ELF-1 (cell line): ENCODE results near the gene GUCA2B.

Source experiments
- DNase-seq: peaks from one replicate; pipeline ENCODE4 v3.0.0-alpha.2; 2016; ENCODE audit warnings: low read depth, low spot score

The GUCA2B gene

DNA sequence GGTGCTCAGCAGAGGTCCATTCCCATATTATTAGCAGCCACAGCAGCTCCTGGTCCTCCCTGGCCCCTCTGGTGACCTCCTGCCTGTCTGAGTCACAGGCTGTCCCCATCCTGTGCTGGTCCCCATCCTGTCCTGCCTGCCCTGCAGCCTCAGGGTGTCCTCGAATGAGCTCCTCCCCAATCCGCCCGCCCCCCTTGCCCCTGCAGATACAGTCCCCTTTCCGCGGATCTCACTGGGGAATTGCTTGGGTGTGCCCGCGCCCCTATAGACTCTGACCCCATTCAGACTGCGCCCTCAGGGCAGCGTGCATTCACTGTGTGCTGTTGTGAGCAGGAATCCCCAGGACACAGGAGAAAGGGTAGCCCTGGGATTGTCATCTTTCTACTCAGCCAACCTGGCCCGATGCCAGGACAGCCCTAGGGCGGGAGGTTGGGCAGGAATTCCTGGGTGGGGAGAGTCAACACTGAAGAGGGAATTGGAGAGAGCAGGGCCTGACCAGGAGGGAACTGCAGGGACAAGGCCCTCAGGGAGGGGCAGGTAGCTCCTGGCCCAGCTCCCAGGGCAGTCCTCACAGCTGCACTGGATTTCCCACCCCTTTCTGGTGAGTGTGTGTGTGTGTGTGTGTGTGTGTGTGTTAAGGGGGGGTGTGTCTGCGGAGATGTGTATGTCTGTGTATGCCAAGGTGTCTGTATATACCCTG, 12.5 kb downstream of the GUCA2B start:
- peak; percentile 91 for DNase-seq

DNA sequence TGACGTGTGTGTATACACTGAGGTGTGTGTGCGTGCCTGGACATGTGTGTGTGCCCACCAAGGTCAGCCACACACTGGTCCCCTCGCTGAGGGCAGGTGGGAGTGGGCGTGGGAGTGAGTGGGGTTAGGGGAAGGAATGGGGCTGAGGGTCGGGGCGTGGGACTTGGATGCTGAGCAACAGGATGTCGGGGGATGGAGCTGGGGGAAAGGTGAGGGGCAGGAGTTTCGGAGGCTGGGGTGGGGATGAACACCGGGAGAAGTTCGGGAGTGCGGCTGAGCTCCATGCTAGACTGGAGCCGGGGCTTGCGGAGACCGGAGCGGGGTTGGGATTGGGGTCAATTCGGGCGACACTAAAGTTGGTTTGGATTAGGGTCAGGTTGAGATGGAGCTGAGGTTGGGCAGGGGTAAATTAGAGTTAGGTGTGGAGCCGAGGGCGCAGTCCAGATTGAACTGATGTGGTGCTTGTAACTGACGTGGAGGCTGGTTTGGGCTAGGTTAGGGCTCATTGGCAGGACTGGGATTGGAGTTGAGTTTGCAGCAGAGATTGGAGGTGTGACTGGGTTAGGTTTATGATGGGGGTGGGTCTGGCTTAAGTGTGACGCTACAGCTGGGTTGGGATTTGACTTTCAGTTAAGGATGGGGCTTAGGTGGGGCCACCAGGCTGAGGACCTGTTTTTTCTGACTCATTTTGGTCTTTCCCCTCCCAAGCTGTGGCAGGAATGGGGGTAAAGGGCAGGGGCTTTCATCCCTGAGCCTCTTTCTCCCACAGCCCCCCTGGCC, 14.6 kb downstream of the GUCA2B start:
- DNase-seq: no peak

DNA sequence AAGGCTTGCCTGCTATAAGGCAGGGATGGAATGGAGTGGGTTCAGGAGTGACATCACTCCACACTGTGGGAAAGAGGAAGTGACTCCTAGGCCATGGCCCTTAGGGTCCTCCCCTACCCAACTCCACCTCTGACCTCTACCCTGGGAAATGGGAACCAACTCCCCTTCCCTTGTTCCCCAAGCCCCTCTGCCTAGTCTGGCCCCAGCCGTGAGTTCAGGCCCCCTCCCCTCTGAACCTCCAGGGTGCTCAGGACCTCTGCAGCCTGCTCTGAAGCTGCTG, 15.1 kb downstream of the GUCA2B start:
- no peak for DNase-seq

DNA sequence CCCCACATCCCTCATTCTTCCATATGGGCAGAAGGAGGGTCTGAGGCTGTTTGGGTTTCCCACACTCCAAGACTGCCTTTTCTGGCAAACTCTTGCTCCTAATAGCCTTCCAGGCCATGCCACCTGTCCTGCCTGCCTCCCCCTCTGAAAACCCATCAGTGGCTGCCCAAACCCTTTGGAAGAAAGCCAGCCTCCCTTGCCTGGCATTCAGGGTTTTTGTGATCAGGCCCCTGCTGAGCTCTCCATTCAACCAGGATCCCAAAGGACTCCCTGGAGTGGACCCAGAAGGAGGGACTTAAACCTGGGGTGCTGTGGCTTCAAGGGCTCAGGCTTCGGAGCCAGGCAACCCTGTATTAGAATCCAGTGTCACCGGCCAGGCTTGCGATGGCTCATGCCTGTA, 15.6 kb downstream of the GUCA2B start:
- DNase-seq: no peak

DNA sequence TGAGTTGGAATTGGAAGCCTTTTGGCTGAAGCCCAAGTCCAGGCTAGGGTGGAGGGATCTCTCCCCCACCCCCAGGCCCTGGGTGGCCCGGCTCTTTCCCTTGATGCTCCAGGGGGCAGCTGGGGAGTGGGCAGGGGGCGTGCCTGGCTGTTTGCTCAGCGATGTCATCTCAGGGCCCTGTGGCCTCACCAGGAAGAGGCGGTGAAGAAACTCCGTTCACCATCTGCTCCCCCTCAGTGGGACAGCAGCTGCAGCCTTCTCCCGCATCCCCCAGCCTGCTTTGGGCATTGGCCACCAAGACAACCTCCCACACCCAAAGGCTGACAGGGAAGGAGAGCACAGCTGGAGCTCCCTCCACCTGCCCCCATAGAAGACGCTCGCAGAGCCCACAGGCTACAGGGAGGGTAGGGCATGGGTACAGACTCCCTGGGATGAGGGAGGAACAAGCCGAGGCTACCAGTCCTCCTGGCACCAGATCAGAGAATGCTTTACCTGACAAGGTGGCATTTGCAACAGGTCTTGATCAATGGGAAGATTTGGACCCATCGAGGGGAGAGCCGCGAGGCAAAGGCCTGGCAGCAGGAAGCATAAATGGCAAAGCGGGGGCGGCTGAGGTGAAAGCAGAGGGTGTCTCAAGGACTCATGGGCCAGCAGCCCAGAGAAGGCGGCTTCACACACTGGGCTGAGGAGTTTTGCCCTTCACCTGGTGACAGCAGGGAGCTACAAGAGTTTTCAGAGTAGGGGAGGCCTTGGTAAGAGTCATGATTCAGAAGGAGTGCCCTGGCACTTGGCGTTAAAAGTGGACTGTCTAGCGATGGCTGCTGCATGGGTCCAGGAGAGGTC, 17.8 kb downstream of the GUCA2B start:
- no peak for DNase-seq

DNA sequence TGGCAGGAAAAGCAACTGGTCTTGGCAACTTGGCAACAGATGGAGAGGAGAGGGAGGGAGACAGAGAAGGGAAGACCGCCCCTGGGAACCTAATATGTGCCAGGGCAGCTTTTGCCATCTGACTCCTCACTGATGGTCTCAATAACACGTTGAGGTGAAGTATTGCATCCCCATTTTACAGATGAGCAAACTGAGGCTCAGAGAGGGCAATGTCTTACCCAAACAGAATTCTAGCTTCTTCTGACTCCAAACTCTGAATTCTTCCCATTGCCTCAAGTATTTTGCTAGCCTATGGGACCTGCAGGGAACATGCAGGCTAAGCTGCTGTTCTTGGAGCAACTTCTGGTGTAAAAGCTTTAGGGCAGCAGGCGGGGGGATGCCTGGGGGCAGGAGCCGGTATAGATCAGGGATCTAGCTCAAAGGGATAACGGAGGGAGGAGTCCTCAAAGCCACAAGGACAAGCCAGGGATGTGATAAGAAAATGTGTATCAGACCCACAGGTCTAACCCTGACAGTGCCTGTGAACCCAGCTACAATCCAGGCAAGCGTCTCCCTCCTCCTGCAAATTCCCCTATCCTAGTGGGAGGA, 18.6 kb downstream of the GUCA2B start:
- DNase-seq: no peak

DNA sequence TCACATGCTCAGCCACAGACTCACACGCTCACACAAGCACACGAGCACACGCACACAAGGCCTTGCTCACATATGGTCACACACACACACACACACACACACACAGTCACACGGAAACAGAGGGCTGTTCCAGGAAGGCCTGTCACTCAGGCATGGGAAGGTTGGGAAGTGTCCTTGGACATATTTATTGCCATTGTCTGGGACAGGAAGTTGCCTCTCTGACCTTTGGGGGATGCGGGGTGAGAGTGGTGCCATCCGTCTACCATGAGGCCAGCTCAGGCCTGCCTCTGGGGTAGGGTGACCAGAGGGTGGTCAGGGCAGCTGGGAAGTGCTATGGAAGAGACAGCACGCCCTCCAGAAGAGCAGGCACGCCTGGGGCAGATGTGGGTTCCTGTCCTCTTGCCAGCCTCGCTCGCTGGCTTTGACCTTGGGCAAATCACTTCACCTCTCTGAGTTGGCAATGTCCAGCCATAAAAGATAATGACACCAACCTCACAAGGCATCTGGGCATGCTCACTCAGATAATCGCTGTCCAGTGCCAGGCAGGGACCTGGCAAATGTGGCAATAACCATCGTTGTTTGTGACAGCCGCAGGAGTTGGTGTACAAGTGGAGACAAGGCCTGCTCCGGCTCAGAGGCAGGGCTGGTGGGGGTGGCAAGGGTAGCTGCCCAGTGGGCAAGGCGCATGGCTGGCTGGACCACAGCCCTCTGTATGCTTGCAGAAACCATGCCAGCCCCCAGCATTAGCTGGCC, 19.3 kb downstream of the GUCA2B start:
- no peak for DNase-seq

DNA sequence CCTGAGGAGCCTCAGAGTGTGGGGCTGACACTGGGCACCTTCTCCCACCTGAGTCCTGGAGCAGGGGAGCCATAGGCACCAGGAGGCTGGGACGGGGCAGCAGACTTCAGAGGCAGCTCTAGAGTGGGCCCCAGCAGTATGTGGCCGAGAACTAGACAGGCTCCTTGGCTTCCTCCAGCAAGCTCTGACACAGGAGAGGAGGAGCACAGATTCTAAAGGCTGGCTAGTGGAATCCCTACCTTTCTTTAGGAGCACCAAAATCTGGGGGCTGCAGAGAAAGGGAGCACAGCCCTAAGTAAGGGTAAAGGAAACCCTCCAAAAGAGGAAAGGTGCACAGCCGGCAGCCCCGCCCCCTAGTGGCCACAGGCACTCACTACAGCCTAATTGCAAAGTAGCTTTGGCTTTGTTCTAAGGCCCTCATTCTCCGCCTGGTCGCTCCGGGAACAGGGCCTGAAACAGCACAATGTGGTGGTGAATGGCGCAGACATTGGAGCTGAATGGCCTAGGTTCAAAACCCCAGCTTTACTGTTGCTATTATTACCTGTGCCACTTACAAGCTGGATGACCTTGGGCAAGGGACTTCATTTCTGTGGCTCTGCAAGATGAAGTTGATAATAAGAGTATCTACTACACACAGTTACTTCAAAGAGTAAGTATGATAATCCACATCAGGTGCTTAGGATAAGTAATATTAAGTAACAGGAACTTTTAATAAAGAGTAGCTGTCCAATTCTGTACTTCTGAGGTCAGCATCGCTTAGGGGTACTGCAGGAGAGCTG, 20.1 kb downstream of the GUCA2B start:
- peak; percentile 88 for DNase-seq

DNA sequence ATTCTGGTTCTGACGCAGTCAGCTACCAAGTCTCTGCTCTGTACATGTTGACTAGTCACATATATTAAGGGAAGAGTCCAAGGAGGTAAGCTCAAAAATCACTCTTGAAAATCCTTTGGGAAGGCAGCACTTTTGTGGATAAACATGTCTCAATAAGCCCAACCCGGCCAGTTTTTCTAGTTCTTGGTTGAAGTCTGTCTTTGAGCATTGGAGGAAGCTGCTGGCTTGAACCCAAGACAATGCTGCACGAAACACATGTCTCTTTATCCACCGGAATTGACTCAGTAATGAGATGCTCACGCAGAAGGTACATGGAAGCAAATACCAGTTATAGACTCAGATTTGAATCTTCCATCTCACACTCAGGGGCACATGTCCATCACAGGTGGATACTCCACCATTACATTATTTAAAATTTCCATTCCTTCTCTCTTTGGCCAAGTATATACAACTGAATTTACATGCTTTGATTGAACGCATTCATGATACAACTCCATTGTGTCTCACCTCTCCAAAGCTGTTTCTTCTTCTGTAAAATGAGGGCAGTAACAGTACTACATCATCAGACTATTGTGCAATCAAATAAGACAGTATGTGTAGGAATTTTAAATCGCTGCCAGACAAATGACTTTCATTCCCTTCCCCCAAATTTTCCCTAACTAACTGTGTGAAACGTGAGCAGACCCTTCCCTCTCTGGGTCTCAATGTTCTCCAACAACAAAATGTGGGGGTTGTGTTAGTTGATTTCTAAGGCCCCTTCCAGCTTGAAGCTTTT, 20.9 kb downstream of the GUCA2B start:
- no peak for DNase-seq

DNA sequence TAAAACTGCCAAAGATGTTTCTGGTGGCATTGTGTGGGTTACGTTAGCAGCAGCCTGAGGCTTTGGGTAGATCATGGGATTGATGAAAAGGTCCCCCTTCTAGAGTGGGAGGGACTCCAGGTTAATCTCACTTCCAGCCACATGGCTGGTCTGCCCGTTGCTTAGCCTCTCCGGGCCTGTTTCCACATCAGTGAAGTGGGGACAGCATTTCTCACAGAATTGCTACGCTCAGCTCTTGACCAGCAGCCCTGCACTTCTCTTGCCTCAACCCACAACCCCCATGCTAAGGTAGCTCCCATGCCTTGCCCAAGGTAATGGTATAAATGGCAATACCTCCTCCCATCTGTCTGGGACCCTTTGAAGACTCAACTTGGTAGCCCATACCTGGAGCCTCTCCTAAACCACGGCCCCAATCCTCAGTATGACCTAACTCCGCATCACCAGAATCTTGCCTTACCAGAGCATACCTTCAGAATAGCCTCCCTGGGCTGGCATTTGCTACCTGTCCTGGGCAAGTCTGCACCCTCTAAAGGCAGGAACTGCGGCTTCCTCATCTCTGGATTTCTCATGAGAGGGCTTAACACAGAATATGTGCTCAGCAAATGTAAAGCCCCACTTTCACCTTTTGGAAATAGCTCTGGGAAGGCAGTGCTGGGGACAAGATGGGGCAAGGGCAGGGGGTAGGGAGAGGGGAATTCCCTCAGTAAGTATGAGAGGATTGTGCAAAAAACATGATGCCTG, 22.3 kb downstream of the GUCA2B start:
- DNase-seq: no peak

DNA sequence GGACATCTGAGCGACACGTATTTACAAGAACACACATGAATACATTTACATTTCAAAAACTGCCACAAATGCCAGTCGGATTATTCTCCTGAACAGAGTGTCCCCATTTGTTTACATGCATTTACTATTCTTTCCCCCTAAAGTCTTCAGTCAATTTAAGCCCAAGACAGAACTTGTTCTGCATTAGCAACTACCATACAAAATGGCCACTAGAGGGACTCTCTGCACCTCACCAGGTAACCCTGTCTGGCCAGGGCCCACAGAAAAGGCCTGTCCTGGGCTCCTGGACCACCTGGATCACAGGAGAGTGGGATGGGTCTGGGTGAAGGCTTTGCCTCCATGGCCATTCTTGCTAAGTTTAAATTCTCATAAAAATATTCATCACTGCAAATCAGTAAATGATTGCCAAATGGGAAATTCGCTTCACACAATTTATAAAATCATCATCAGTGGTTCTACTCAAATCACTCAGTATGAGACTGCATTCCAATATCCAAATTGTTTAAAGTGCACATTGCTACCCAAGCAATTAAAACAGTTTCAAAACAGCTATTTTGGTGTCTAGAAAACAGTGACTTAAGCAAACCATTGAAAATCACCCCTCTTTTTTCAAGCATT, 23.8 kb downstream of the GUCA2B start:
- peak; percentile 44 for DNase-seq

DNA sequence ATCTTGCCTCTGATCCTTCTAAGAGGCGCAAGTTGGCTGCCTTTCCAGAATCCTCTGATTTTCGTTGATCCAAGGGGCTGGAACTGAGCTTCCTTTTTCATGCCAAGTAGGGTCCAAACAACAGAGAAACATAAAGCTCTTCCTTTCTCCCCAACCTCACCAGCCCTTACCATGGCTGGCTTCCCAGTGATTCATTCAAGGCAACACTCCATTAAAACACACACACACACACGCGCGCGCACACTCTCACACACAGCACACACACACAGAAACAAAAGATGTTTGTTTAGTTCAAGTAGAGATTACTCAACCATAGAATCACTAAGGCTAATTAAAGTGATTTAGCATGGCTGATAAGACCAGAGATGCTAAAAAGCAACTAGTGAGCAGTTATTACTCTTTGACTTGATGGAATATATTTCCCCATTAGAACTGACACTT, 24.4 kb downstream of the GUCA2B start:
- DNase-seq: no peak

DNA sequence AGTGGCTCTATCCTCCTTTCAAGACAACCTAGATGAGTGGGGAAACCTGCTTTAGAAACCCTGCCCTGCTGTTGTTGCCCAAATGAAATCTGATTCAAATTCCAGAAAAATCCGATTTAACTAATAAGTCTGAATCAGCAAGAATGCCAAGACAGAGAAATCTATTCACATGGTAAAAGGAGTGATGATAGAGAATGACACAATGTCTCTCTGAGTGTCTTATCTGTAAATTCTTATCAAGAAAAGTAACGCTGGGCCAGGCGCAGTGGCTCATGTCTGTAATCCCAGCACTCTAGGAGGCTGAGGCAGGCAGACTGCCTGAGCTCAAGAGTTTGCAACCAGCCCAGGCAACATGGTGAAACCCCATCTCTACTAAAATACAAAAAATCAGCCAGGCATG, 25.0 kb downstream of the GUCA2B start:
- no peak for DNase-seq

DNA sequence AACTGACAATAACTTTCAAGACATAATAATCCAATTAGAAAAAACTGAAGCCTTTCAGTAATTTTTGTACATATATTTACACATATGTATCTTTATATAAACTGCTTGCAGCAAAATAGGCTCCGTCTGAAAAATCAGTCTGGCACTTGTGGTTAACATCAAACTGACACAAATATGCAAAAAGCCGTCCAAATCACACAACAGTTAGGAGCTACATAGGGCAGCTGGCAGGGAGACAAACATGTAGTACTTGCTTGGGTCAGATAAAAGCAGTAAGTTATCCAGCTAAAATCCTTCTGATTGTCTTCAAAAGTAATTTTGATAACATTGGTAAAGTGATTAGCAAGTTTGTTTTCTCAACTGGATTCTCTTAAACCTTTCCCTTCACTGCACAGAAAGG, 26.1 kb downstream of the GUCA2B start:
- no peak for DNase-seq

DNA sequence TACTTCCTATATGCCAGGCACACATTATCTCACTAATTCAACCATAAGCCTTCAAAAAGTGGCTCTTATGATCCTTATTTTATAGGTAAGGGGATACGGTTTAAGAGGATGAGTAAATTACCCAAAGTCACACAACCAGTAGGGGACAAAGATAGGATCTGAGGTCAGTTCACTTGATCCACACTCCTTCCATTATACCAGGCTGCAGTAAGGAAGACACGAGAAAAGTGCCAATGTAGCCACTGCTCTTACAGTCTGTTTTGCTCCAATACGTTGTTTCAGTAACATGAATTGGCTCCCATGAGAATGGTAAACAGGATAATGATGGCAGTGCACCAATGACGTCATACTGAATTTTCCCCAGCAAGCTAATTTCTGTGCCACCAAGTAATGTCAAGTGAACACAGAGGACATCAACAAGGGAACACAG, 26.7 kb downstream of the GUCA2B start:
- no peak for DNase-seq

DNA sequence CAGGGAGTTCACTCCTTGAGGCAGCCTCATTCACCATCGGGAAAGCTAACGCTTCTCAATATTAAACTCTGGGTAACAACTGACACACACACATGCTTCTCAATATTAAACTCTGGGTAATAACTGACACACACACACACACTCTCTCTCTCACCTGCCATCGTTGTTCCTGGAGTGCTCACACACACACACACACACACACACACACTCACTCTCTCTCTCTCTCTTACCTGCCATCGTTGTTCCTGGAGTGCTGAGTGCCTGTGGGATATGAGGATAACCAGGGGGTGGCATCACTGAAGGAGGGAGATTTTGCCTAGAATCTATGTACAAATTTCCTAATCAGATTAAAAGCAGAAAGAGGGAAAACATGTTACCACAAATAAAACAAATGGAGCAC, 28.5 kb downstream of the GUCA2B start:
- no peak for DNase-seq

DNA sequence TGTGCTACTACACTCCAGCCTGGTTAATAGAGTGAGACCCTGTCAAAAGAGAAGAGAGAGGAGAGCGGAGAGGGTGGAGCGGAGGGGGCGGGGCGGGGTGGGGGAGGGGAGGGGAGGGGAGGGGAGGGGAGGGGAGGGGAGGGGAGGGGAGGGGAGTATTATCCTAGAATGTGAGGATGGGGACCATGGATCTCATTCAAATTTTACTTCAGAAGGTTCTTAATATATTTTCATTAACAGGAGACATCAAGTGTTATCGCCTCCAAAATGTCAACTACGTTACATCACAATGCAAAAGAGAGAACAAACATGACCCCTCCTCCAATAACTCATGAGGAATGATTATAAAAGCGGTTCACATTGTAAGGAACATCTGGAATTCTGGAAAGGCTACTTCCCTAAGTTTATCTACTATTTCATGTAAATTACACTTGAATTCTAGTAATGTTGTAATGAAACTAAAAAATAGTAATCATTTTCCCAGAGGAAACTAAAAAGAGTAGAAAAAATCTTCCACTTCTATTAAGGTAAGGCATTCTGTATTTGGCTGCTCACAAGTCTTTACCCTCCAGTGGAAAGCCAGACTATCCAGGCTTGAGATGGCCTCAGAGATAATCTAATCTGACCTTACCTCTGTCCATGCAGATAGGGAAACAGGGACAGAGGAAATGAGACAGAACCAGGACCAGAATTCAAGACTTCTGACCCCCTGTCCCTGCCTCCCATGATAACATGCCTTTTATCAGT, 30.2 kb downstream of the GUCA2B start:
- DNase-seq: no peak

DNA sequence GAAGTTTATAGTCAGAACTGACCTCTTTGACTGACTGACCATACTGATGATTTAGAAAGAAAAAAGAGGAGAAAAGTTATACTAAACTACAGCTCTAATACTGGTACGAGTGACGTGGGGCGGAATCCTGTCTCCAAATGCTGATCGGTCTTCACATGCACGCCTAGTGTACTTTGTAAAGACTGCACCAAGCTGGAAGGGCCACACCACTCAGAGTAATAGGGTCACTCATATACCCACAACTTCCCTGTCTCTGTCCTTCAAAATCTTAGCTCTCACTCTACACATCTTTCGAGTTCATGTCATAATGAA, 30.7 kb downstream of the GUCA2B start:
- DNase-seq: no peak
